Astrocyte (in vitro differentiated cells and primary cell): ENCODE data around the gene HOXC9.

Source experiments
- EZH2 ChIP-seq: IDR thresholded peaks from 2 replicates; pipeline ENCODE4 v1.6.1; 2012; ENCODE audit warnings: mild to moderate bottlenecking, low read length, inconsistent platforms; ENCODE audit not compliant: insufficient read depth
- TF ChIP-seq, protein P1 (sequence below): IDR thresholded peaks from 2 replicates; pipeline ENCODE4 v1.5.1; 2011; ENCODE audit warnings: low read depth, mild to moderate bottlenecking, inconsistent platforms, low read length, moderate library complexity; ENCODE audit not compliant: insufficient read depth

- no peak for TF ChIP-seq EZH2
- TF ChIP-seq, protein P1, sequence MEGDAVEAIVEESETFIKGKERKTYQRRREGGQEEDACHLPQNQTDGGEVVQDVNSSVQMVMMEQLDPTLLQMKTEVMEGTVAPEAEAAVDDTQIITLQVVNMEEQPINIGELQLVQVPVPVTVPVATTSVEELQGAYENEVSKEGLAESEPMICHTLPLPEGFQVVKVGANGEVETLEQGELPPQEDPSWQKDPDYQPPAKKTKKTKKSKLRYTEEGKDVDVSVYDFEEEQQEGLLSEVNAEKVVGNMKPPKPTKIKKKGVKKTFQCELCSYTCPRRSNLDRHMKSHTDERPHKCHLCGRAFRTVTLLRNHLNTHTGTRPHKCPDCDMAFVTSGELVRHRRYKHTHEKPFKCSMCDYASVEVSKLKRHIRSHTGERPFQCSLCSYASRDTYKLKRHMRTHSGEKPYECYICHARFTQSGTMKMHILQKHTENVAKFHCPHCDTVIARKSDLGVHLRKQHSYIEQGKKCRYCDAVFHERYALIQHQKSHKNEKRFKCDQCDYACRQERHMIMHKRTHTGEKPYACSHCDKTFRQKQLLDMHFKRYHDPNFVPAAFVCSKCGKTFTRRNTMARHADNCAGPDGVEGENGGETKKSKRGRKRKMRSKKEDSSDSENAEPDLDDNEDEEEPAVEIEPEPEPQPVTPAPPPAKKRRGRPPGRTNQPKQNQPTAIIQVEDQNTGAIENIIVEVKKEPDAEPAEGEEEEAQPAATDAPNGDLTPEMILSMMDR, result no peak
Measured at GRCh38 chr12:53954694-53955035, 45.3 kb upstream of the HOXC9 start, which contains the start of gene HOXC12.
